AG10803 (cell line): Measurements from ENCODE around the gene CPNE5.

Source experiments
- DNase-seq: peaks from one replicate; pipeline ENCODE4 v3.0.0; 2010; ENCODE audit warnings: low read depth
- H3K4me3 ChIP-seq: 2 replicates; pipeline ENCODE4 v1.5.1; 2011; ENCODE audit warnings: mild to moderate bottlenecking, low read length, control low read depth
- CTCF ChIP-seq: conservative IDR thresholded peaks from 2 replicates; pipeline ENCODE4 v1.5.1; 2011; ENCODE audit warnings: mild to moderate bottlenecking, low read length, control low read depth, inconsistent platforms

The CPNE5 gene

GRCh38 chr6:36735110-36736071 lies 103.9 kb downstream of the CPNE5 start:
- H3K4me3 ChIP-seq: peak overlapping the region; percentile 36
- peak; percentile 42 for TF ChIP-seq CTCF
- peak; percentile 90 for DNase-seq

GRCh38 chr6:36734486-36735060 lies 104.7 kb downstream of the CPNE5 start:
- no peak for DNase-seq
- TF ChIP-seq CTCF: no peak
- H3K4me3 ChIP-seq: peak overlapping the region; percentile 36; the same call in 1 of the 2 replicates

- no peak for DNase-seq
- no peak overlapping the region for H3K4me3 ChIP-seq
- no peak for TF ChIP-seq CTCF
Measured at GRCh38 chr6:36733300-36733699, 105.9 kb downstream of the CPNE5 start.

GRCh38 chr6:36731622-36732310 lies 107.5 kb downstream of the CPNE5 start:
- no peak for TF ChIP-seq CTCF
- no peak overlapping the region for H3K4me3 ChIP-seq
- DNase-seq: no peak

GRCh38 chr6:36730424-36731380 lies 108.5 kb downstream of the CPNE5 start:
- no peak for DNase-seq
- TF ChIP-seq CTCF: no peak
- H3K4me3 ChIP-seq: no peak overlapping the region

- TF ChIP-seq CTCF: no peak
- peak; percentile 49 for DNase-seq
- H3K4me3 ChIP-seq: no peak overlapping the region
Measured at GRCh38 chr6:36729161-36729524, 110.1 kb downstream of the CPNE5 start.
